ENCODE data around the gene OMP.
A peak's percentile ranks its signal among the peaks of the same experiment; 100 is the strongest.
"Not testable (repeated sequence)": the region's sequence is repeated elsewhere in the genome, so short reads cannot be mapped to it uniquely, and the experiment has no call there.

Gene OMP

DNA sequence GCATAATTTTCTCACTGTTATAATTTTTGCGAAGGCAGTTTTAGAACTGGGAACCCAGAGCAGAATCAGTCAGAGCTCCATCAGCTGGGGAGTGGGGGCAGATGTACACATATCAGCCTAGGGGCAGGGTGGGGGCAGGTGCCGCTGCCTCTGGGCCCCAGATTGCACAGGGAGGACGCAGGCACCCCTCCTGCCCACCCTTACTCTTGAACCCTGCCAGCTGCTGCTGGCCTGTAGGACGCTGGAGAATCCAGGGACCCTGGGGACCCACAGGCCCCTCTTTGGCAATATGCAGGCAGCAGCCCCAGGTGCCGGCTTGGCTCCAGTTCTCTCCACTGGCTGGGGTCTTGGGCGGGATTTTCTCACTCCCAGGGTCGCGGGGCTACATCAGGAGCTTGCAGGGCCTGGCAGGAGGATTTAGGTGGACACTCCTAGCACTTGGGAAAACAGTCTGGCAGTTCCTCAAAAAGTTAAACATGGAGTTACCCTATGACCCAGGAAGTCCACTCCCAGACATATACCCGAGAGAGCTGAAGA, 44.6 kb upstream of the OMP start:
- TF ChIP-seq, protein P1, sequence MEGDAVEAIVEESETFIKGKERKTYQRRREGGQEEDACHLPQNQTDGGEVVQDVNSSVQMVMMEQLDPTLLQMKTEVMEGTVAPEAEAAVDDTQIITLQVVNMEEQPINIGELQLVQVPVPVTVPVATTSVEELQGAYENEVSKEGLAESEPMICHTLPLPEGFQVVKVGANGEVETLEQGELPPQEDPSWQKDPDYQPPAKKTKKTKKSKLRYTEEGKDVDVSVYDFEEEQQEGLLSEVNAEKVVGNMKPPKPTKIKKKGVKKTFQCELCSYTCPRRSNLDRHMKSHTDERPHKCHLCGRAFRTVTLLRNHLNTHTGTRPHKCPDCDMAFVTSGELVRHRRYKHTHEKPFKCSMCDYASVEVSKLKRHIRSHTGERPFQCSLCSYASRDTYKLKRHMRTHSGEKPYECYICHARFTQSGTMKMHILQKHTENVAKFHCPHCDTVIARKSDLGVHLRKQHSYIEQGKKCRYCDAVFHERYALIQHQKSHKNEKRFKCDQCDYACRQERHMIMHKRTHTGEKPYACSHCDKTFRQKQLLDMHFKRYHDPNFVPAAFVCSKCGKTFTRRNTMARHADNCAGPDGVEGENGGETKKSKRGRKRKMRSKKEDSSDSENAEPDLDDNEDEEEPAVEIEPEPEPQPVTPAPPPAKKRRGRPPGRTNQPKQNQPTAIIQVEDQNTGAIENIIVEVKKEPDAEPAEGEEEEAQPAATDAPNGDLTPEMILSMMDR (conservative IDR thresholded peaks at IDR 0.05; ENCODE audit: low read length), result no peak
- no peak for DNase-seq (ENCODE audit: low read depth)
- H3K4me3 ChIP-seq (ENCODE audit: low read length), result no peak overlapping the region

DNA sequence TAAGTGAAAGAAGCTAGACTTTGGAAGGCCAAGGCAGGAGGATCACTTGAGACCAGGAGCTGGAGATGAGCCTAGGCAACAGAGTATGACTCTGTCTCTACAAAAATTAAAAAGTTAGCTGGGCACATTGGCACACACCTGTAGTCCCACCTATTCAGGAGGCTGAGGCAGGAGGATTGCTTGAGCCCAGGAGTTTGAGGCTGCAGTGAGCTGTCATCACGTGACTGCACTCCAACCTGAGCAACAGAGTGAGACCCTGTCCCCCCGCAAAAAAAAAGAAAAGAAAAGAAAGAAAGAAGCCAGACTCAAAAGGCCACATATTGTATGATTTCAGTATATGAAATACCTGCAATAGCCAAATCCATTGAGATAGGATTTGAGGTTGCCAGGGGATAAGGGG, 43.7 kb upstream of the OMP start:
- no peak for DNase-seq (ENCODE audit: low read depth)
- TF ChIP-seq, protein P1 (conservative IDR thresholded peaks at IDR 0.05; ENCODE audit: low read length), result no peak
- no peak overlapping the region for H3K4me3 ChIP-seq (ENCODE audit: low read length)

DNA sequence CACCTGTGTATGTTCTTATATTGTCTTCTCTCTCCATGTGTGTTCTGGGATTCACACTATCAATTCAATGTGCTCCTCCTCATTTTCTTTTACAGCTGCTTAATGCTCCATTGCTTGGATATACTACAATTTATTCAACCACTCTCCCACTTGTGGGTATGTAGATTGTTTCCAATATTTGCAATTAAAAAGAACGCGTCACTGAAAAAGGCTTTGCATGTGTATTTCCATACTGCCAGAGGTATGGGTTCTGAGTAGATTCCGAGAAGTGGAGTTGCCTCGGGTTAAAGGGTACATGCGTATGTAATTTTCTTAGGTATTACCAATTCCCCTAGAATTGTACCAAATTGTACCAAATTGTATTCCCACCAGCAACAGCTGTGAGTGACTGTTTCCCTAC, 42.8 kb upstream of the OMP start:
- no peak for DNase-seq (ENCODE audit: low read depth)
- TF ChIP-seq, protein P1 (conservative IDR thresholded peaks at IDR 0.05; ENCODE audit: low read length), result no peak
- H3K4me3 ChIP-seq (ENCODE audit: low read length), result no peak overlapping the region

DNA sequence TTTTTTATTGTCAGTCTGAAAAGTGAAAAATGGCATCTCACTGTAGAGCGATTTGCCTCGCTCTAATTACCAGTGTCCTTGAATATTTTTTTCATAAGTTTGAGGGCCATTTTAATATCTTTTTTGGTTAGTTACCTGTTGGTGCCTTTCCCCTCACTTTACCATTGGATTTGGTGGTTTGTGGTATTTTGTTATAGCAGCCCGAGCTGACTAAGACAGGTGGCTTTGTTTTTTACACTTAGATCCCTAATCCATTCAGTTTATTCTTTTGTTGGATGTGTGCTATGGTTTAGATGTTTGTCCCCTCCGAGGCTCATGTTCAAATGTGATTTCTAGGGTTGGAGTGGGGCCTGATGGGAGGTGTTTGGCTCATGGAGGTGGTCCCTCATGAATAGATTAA, 42.4 kb upstream of the OMP start:
- H3K4me3 ChIP-seq (ENCODE audit: low read length), result no peak overlapping the region
- TF ChIP-seq, protein P1 (conservative IDR thresholded peaks at IDR 0.05; ENCODE audit: low read length), result no peak
- DNase-seq (ENCODE audit: low read depth), result no peak

DNA sequence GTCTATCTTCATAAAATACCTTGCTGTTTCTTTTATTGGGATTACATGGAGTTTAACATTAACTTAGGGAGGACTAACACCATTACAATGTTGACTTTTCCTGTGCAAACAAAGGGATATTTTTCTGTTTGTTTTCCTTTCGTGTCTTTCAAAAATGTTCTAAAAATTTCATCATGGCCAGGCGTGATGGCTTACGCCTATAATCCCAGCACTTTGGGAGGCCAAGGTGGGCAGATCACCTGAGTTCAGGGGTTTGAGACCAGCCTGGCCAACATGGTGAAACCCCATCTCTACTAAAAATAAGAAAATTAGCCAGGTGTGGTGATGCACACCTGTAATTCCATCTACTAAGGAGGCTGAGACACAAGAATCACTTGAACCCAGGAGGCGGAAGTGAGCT, 41.4 kb upstream of the OMP start:
- DNase-seq (ENCODE audit: low read depth); H3K4me3 ChIP-seq (ENCODE audit: low read length): not testable (repeated sequence)

DNA sequence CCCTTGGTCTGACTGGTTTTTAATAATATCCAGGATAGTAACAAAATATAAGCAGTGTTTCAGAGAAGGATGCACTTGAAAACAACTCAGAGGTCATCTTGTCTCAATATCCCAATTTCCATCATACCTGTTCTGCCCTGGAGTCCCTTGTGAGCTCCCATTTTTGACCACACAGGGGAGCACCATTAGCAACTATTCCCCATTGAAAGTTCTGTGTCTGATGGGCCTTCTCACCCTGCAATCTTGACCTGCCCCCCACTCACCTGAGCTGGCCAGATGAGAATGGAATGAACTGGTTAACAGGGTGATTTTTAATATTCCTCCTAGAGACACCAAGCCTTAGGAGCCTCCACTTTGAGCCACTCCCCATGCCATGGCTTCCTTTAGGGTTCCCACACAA, 39.7 kb upstream of the OMP start:
- no peak for DNase-seq (ENCODE audit: low read depth)
- no peak overlapping the region for H3K4me3 ChIP-seq (ENCODE audit: low read length)
- TF ChIP-seq, protein P1 (conservative IDR thresholded peaks at IDR 0.05; ENCODE audit: low read length), result peak; percentile 9; the same call in 1 of the 2 replicates

DNA sequence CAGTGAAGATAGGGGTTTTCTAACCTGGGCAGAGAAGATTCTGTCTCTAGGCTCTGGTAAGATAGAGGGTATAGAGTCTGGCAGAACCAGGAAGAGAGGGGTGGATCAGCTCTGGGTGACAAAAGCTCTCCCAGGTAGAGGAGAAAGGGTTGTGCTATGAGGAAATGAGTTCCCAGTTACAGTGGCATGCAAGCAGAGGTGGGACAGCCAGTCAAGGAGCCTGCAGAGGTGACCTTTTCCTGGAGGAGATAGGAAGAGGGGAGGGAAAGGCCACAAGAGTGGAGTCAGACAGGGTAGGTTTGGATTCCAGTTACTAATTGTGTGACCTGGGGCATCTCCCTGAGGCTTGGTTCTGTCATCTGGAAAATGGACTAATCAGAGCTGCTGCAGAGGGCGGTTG, 39.2 kb upstream of the OMP start:
- H3K4me3 ChIP-seq (ENCODE audit: low read length), result no peak overlapping the region
- no peak for DNase-seq (ENCODE audit: low read depth)
- TF ChIP-seq, protein P1 (conservative IDR thresholded peaks at IDR 0.05; ENCODE audit: low read length), result no peak

DNA sequence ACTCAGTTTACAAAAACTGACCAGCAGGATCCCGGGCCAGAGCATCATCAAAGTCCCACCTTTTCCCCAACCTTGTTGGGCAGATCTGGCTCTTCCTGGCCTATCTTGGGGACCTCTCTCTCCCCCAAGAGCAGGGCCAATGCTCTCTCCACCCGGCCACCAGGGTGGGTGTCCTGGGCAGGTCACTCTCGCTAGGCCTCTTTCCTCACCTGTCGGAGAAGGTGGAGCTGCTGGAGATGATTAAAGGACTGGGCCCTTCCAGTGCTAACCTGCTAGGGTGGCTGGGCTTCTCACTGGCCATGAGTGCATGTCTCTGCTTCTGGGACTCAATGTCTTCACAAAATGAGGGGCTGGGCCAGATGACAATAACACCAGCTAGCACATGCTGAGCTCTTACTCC, 38.8 kb upstream of the OMP start:
- H3K4me3 ChIP-seq (ENCODE audit: low read length), result no peak overlapping the region
- DNase-seq (ENCODE audit: low read depth), result no peak
- TF ChIP-seq, protein P1 (conservative IDR thresholded peaks at IDR 0.05; ENCODE audit: low read length), result no peak

Data from AG10803 (cell line).